Caco-2 (cell line): ENCODE results near the gene SMIM44. TPM values are rescaled to one million over a fixed set of nuclear protein-coding genes. Genes with fewer than 3 reads are reported as not detected.
"Not testable (repeated sequence)": the region's sequence is repeated elsewhere in the genome, so short reads cannot be mapped to it uniquely, and the experiment has no call there.

Source experiments
- BruUV-seq: library from RNA; stranded (reverse); fragments of 400-500 nt; replicated peaks from 2 replicates; lab custom pipeline; 2021; lab: Mats Ljungman, UMichigan
- CTCF ChIA-PET: fragments of 300-600 bp; sonication (Branson Sonifier 250); formaldehyde crosslinking; loops from one replicate; lab custom pipeline; 2022; ENCODE audit warnings: antibody characterized with exemption; lab: Charles Lee
- POLR2A ChIA-PET: fragments of 300-600 bp; sonication (Branson Sonifier 250); formaldehyde crosslinking; loops from one replicate; lab custom pipeline; 2022; ENCODE audit warnings: antibody characterized with exemption; lab: Charles Lee
- DNase-seq, 2 experiments: peaks; one replicate each; pipeline versions ENCODE4 v3.0.0 to v3.0.0-alpha.2; 2020 to 2022
- H3K27me3 ChIP-seq: replicated peaks from 2 replicates; pipeline ENCODE4 v1.6.0; 2011; ENCODE audit warnings: low read length; ENCODE audit not compliant: control insufficient read depth, insufficient read depth
- H3K36me3 ChIP-seq: 2 replicates; pipeline ENCODE4 v1.5.1; 2011; ENCODE audit warnings: low read length; ENCODE audit not compliant: control insufficient read depth, insufficient read depth
- H3K4me1 ChIP-seq: fragments of 250-450 bp; sonication (Bioruptor Pico); 2 replicates; pipeline ENCODE4 v1.5.1; 2020; ENCODE audit warnings: mild to moderate bottlenecking
- H3K4me3 ChIP-seq: 2 replicates; pipeline ENCODE4 v1.5.1; 2011; ENCODE audit warnings: low read depth, mild to moderate bottlenecking, control low read depth, low read length
- H3K9me3 ChIP-seq: fragments of 250-450 bp; sonication (Bioruptor Pico); 2 replicates; pipeline ENCODE4 v1.5.1; 2020; ENCODE audit warnings: mild to moderate bottlenecking, moderate library complexity
- H3K27ac Mint-ChIP-seq: one replicate; pipeline ENCODE4 v1.8.0; 2022; ENCODE audit warnings: mixed read lengths; ENCODE audit not compliant: unreplicated experiment
- H3K27me3 Mint-ChIP-seq: one replicate; pipeline ENCODE4 v1.8.0; 2022; ENCODE audit warnings: mixed read lengths; ENCODE audit not compliant: insufficient read depth, unreplicated experiment
- H3K36me3 Mint-ChIP-seq: one replicate; pipeline ENCODE4 v1.8.0; 2022; ENCODE audit warnings: mild to moderate bottlenecking, mixed read lengths; ENCODE audit not compliant: insufficient read depth, unreplicated experiment
- H3K4me1 Mint-ChIP-seq: one replicate; pipeline ENCODE4 v1.8.0; 2022; ENCODE audit warnings: low read depth, mixed read lengths; ENCODE audit not compliant: unreplicated experiment
- H3K4me3 Mint-ChIP-seq: one replicate; pipeline ENCODE4 v1.8.0; 2022; ENCODE audit warnings: mild to moderate bottlenecking, moderate library complexity, mixed read lengths; ENCODE audit not compliant: unreplicated experiment
- H3K9me3 Mint-ChIP-seq: one replicate; pipeline ENCODE4 v1.8.0; 2022; ENCODE audit warnings: mixed read lengths; ENCODE audit not compliant: unreplicated experiment
- CTCF ChIP-seq, 2 experiments: fragments of 200-600 bp in 1 of 2; IDR thresholded peaks; 1 replicate in 1 of 2; 2 replicates in 1 of 2; pipeline versions ENCODE4 v1.5.1 to v1.8.0; 2011 to 2022; ENCODE audit warnings: antibody characterized with exemption in 1 of 2, control low read depth in 1 of 2, inconsistent platforms in 1 of 2, low read depth in 1 of 2, low read length in 1 of 2, mild to moderate bottlenecking in 1 of 2, moderate library complexity in 1 of 2; ENCODE audit not compliant: insufficient read depth in 1 of 2, severe bottlenecking in 1 of 2, unreplicated experiment in 1 of 2
- intact Hi-C: fragments of 100-400 bp; cut with micrococcal nuclease; formaldehyde crosslinking; loops from one replicate; pipeline ENCODE4 v1.10.0; 2022; ENCODE audit not compliant: unreplicated experiment
- total RNA-seq: library from RNA; stranded (reverse); gene quantifications from 2 replicates; pipeline ENCODE4 v1.2.3, GENCODE V29; 2022

SMIM44 gene
- total RNA-seq, 1 experiment from 2014 or later, result not detected

GRCh38 chr19:3448616-3449334 is 34.5 kb downstream of the SMIM44 start:
- ChIA-PET POLR2A (no interaction called here), CTCF (interaction anchor here (0.6 kb wide), 1 partner anchor 96 kb away, joined by 3 read pairs; no protein-coding TSS in a partner anchor)
- Histone ChIP-seq H3K27me3 (no peaks in the 10 kb centered on the region), H3K36me3 (no peaks in the 10 kb centered on the region), H3K9me3 (no peaks in the 10 kb centered on the region), H3K4me1 (no peaks in the 10 kb centered on the region), H3K4me3 (no peak overlapping the region)
- Mint-ChIP-seq H3K4me1 (peaks cover 5% of the 10 kb centered on the region), H3K27ac (no peak overlapping the region), H3K4me3 (no peak overlapping the region), H3K27me3 (no peaks in the 10 kb centered on the region), H3K9me3 (no peaks in the 10 kb centered on the region), H3K36me3 (peaks cover 6% of the 10 kb centered on the region)
- DNase-seq, result no peak
- intact Hi-C loops, result no loop called here
- TF ChIP-seq CTCF (IDR thresholded peaks at IDR 0.05; ENCODE audit: insufficient read depth in 1 of 2, low read depth in 1 of 2, low read length in 1 of 2, severe bottlenecking in 1 of 2, unreplicated experiment in 1 of 2), result no peak
- no TSS peak for BruUV-seq

GRCh38 chr19:3446657-3447056 is 36.6 kb downstream of the SMIM44 start:
- H3K4me1 Mint-ChIP-seq, H3K4me3 Mint-ChIP-seq, intact Hi-C loops, H3K27me3 Mint-ChIP-seq, H3K27ac Mint-ChIP-seq, H3K36me3 ChIP-seq, H3K9me3 ChIP-seq, H3K9me3 Mint-ChIP-seq, H3K27me3 ChIP-seq, DNase-seq, H3K36me3 Mint-ChIP-seq, CTCF ChIA-PET, BruUV-seq, H3K4me3 ChIP-seq, H3K4me1 ChIP-seq, POLR2A ChIA-PET: not testable (repeated sequence)

DNA sequence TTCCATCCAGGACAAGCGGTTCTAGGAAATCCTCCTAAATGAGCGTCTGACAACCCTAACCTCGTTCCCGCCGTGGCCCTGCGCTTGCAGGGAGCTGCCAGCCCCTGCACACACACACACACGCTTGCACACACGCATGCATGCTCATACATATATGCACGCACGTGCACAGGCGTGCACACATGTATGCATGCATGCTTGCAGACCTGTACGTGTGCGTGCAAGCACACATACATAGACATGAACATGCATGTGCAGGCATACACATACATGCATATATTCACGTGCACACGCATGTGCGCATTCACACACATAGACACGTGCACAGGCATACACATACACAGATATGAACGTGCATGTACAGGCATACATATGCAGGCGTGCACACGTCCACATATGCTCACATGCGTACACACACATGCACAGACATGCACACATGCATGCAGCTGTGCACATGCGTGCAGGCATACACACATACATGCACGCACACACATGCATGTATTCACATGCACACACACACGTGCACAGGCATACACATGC is 38.5 kb downstream of the SMIM44 start:
- ChIA-PET POLR2A (no interaction called here), CTCF (interaction anchor here (0.5 kb wide), 1 partner anchor 1493 kb away, joined by 4 read pairs; no protein-coding TSS in a partner anchor)
- no peaks in the 10 kb centered on the region for H3K36me3 ChIP-seq
- no peaks in the 10 kb centered on the region for H3K4me1 ChIP-seq
- no peak overlapping the region for H3K4me3 ChIP-seq
- Mint-ChIP-seq H3K4me3 (no peak overlapping the region), H3K9me3 (no peaks in the 10 kb centered on the region), H3K27ac (no peak overlapping the region), H3K4me1 (peaks cover 7% of the 10 kb centered on the region), H3K27me3 (no peaks in the 10 kb centered on the region), H3K36me3 (no peaks in the 10 kb centered on the region)
- no TSS peak for BruUV-seq
- H3K9me3 ChIP-seq, result no peaks in the 10 kb centered on the region
- no peak for DNase-seq
- H3K27me3 ChIP-seq, result no peaks in the 10 kb centered on the region
- no peak for TF ChIP-seq CTCF (IDR thresholded peaks at IDR 0.05; ENCODE audit: insufficient read depth in 1 of 2, low read depth in 1 of 2, low read length in 1 of 2, severe bottlenecking in 1 of 2, unreplicated experiment in 1 of 2)
- intact Hi-C loops, result no loop called here
